Dermis blood vessel endothelial cell (primary cell): Measurements from ENCODE around the gene UNC93B1. TPM values are rescaled to one million over a fixed set of nuclear protein-coding genes. Genes with fewer than 3 reads are reported as not detected.

ENCODE experiments used
- total RNA-seq: library from RNA; depleted of rRNA; stranded (reverse); fragments of >200 nt; gene quantifications from 2 replicates; pipeline ENCODE4 v1.2.3, GENCODE V29; 2014

Gene UNC93B1
- total RNA-seq, 1 donor from 2014 or later, result 23.3 TPM

Other genes with a start within 250 kb of the UNC93B1 start
- 0.65 and 0.68 TPM in 2 replicates for gene ALDH3B1, start 6.2 kb upstream of the UNC93B1 start, total RNA-seq
- 104 and 109 TPM in 2 replicates for gene NDUFS8, start 26.6 kb upstream of the UNC93B1 start, total RNA-seq
- 81.3 and 110 TPM in 2 replicates for gene TCIRG1, start 34.9 kb upstream of the UNC93B1 start, total RNA-seq
- 32.8 and 38.4 TPM in 2 replicates for gene CHKA, start 117.3 kb upstream of the UNC93B1 start, total RNA-seq
- 39.0 and 41.0 TPM in 2 replicates for gene KMT5B, start 209.2 kb upstream of the UNC93B1 start, total RNA-seq